Right renal cortex interstitium (tissue), 3 donors: ENCODE measurements around the gene WDPCP. TPM values are rescaled to one million over a fixed set of nuclear protein-coding genes. Genes with fewer than 3 reads are reported as not detected.
A peak's percentile ranks its signal among the peaks of the same experiment; 100 is the strongest.
"Not testable (repeated sequence)": the region's sequence is repeated elsewhere in the genome, so short reads cannot be mapped to it uniquely, and the experiment has no call there.

ENCODE experiments used
- DNase-seq, 3 donors: peaks; one replicate each; pipeline ENCODE4 v3.0.0-alpha.2; 2013; ENCODE audit warnings: low read depth in 3 of 3, low spot score in 2 of 3
- polyA plus RNA-seq, 3 donors: library from polyadenylated mRNA; unstranded; fragments of 120-200 nt; gene quantifications; one replicate each; pipeline ENCODE4 v1.2.1, GENCODE V29; 2013; ENCODE audit not compliant: insufficient read length in 3 of 3

WDPCP gene
- 10 to 100 TPM; 14.0 to 14.8 (median 14.3) TPM for polyA plus RNA-seq

GRCh38 chr2:63588385-63589147 lies at the start of gene WDPCP, which contains the start of gene MDH1:
Gene WDPCP (minus strand): TSS chr2:63588477. CDS start chr2:63588271, 206 bp downstream.
Gene MDH1 (plus strand): TSS chr2:63588963. CDS start chr2:63589044, 81 bp downstream.
- DNase-seq = peak; percentile 97 to 98 (median 98)

GRCh38 chr2:63632382-63632781 lies 44.1 kb upstream of the WDPCP start:
- no peak for DNase-seq

- no peak for DNase-seq
Observed at GRCh38 chr2:63631501-63631900, 43.2 kb upstream of the WDPCP start.

GRCh38 chr2:63628403-63628942 lies 40.2 kb upstream of the WDPCP start:
- no peak for DNase-seq

GRCh38 chr2:63627866-63628265 lies 39.6 kb upstream of the WDPCP start:
- DNase-seq = no peak

- not testable (repeated sequence) for DNase-seq
Observed at GRCh38 chr2:63623763-63624162, 35.5 kb upstream of the WDPCP start.

GRCh38 chr2:63622751-63623150 lies 34.5 kb upstream of the WDPCP start:
- no peak for DNase-seq

GRCh38 chr2:63619328-63619727 lies 31.1 kb upstream of the WDPCP start:
- no peak for DNase-seq

- no peak for DNase-seq
Observed at GRCh38 chr2:63617366-63617765, 29.1 kb upstream of the WDPCP start.

GRCh38 chr2:63614983-63615945 lies 27.0 kb upstream of the WDPCP start:
- DNase-seq = no peak

- DNase-seq = no peak
Observed at GRCh38 chr2:63614448-63614968, 26.2 kb upstream of the WDPCP start.

GRCh38 chr2:63613391-63613901 lies 25.2 kb upstream of the WDPCP start:
- DNase-seq = no peak

- no peak for DNase-seq
Observed at GRCh38 chr2:63610525-63610924, 22.2 kb upstream of the WDPCP start.

GRCh38 chr2:63608865-63609264 lies 20.6 kb upstream of the WDPCP start:
- not testable (repeated sequence) for DNase-seq

- DNase-seq = no peak
Observed at GRCh38 chr2:63604666-63605065, 16.4 kb upstream of the WDPCP start.

- DNase-seq = no peak
Observed at GRCh38 chr2:63600881-63601460, 12.7 kb upstream of the WDPCP start.

- no peak for DNase-seq
Observed at GRCh38 chr2:63598981-63599380, 10.7 kb upstream of the WDPCP start.

GRCh38 chr2:63596401-63596883 lies 8.2 kb upstream of the WDPCP start:
- DNase-seq = no peak

GRCh38 chr2:63594660-63595059 lies 6.4 kb upstream of the WDPCP start:
- DNase-seq = no peak

- no peak for DNase-seq
Observed at GRCh38 chr2:63591566-63592175, 3.4 kb upstream of the WDPCP start.
